HCT116 (cell line): ENCODE results near the gene PFKFB2. TPM values are rescaled to one million over a fixed set of nuclear protein-coding genes. Genes with fewer than 3 reads are reported as not detected.

Experiments
- ATAC-seq: fragments of 200-7000 bp; cut with Tn5 transposase; 2 replicates; pipeline ENCODE4 v1.9.1; 2020; ENCODE audit warnings: mild to moderate bottlenecking, moderate library complexity
- BruUV-seq: library from RNA; stranded (reverse); fragments of 400-500 nt; replicated peaks from 2 replicates; lab custom pipeline; 2021; lab: Mats Ljungman, UMichigan
- CTCF ChIA-PET: fragments of 300-600 bp; sonication (Branson Sonifier 250); formaldehyde crosslinking; loops from one replicate; lab custom pipeline; 2021; ENCODE audit warnings: antibody characterized with exemption; lab: Charles Lee
- POLR2A ChIA-PET: fragments of 300-600, 350-600 bp; sonication (Branson Sonifier 250); formaldehyde crosslinking; loops from one replicate; lab custom pipeline; 2021; ENCODE audit warnings: antibody characterized with exemption; lab: Charles Lee
- RAD21 ChIA-PET, 2 experiments: fragments of 300-600 bp; sonication (Branson Sonifier 250); formaldehyde crosslinking; loops; one replicate each; lab custom pipeline; 2023; ENCODE audit warnings: low total read pairs in 2 of 2; ENCODE audit not compliant: uncharacterized antibody in 2 of 2, unreplicated experiment in 2 of 2, low non-redundant PET in 1 of 2; lab: Charles Lee
- DNase-seq: peaks from one replicate; pipeline ENCODE4 v3.0.0-alpha.2; 2010; ENCODE audit warnings: low read depth, low spot score
- H2AFZ ChIP-seq: fragments of 200-600 bp; shearing (Covaris generic), sonication (generic); 2 replicates; pipeline ENCODE4 v1.6.1; 2017; ENCODE audit warnings: low read depth, mixed run types, mixed read lengths, antibody characterized with exemption, low read length; ENCODE audit not compliant: poor library complexity, severe bottlenecking
- H3K27ac ChIP-seq: 2 replicates; pipeline ENCODE4 v1.5.1; 2012; ENCODE audit warnings: low read depth, low read length
- H3K27me3 ChIP-seq: fragments of 200-600 bp; sonication (generic); 2 replicates; pipeline ENCODE4 v1.6.1; 2016; ENCODE audit warnings: mixed run types, low read length, mixed read lengths; ENCODE audit not compliant: insufficient read depth
- H3K36me3 ChIP-seq, 2 experiments: fragments of 200-500 bp in 1 of 2; fragments of 200-600 bp in 1 of 2; sonication (Bioruptor generic) in 1 of 2; sonication (generic) in 1 of 2; 2 replicates each; pipeline versions ENCODE4 v1.5.1 to v1.6.1; 2014 to 2016; ENCODE audit warnings: low read length in 2 of 2, inconsistent platforms in 1 of 2, mixed read lengths in 1 of 2, mixed run types in 1 of 2; ENCODE audit not compliant: insufficient read depth in 2 of 2, control insufficient read depth in 1 of 2
- H3K4me1 ChIP-seq, 2 experiments: fragments of 200-600 bp in 1 of 2; sonication (generic) in 1 of 2; 2 replicates each; pipeline versions ENCODE4 v1.5.1 to v1.6.1; 2012 to 2017; ENCODE audit warnings: low read length in 2 of 2, inconsistent platforms in 1 of 2, mild to moderate bottlenecking in 1 of 2, mixed read lengths in 1 of 2, mixed run types in 1 of 2, moderate library complexity in 1 of 2; ENCODE audit not compliant: insufficient read depth in 2 of 2, control insufficient read depth in 1 of 2
- H3K4me2 ChIP-seq: fragments of 200-600 bp; sonication (generic); 2 replicates; pipeline ENCODE4 v1.6.1; 2017; ENCODE audit warnings: mixed run types, low read length, mixed read lengths
- H3K4me3 ChIP-seq, 2 experiments: fragments of 200-600 bp in 1 of 2; sonication (generic) in 1 of 2; replicated peaks in 1 of 2; 2 replicates each; pipeline ENCODE4 v1.5.1; 2011 to 2016; ENCODE audit warnings: low read length in 2 of 2, control low read depth in 1 of 2, low read depth in 1 of 2, mild to moderate bottlenecking in 1 of 2, mixed read lengths in 1 of 2, mixed run types in 1 of 2
- H3K79me2 ChIP-seq: fragments of 200-600 bp; sonication (generic); 2 replicates; pipeline ENCODE4 v1.6.1; 2017; ENCODE audit warnings: mild to moderate bottlenecking, mixed run types, low read length, moderate library complexity, mixed read lengths; ENCODE audit not compliant: insufficient read depth
- H3K9ac ChIP-seq: fragments of 200-600 bp; sonication (generic); 2 replicates; pipeline ENCODE4 v1.6.1; 2016; ENCODE audit warnings: low read length, mixed read lengths
- H3K9me2 ChIP-seq: fragments of 200-600 bp; sonication (generic), shearing (Covaris generic); 2 replicates; pipeline ENCODE4 v1.6.1; 2017; ENCODE audit warnings: mixed run types, mild to moderate bottlenecking, moderate library complexity; ENCODE audit not compliant: insufficient read depth
- H3K9me3 ChIP-seq, 2 experiments: fragments of 200-500 bp in 1 of 2; fragments of 200-600 bp in 1 of 2; sonication (Bioruptor generic) in 1 of 2; sonication (generic) in 1 of 2; 2 replicates each; pipeline ENCODE4 v1.6.1; 2014 to 2017; ENCODE audit warnings: low read length in 2 of 2, mixed read lengths in 2 of 2, inconsistent platforms in 1 of 2, low read depth in 1 of 2, mild to moderate bottlenecking in 1 of 2, mixed run types in 1 of 2, moderate library complexity in 1 of 2; ENCODE audit not compliant: control insufficient read depth in 1 of 2, insufficient read depth in 1 of 2
- H4K20me1 ChIP-seq: fragments of 200-600 bp; sonication (generic), shearing (Covaris generic); 2 replicates; pipeline ENCODE4 v1.6.1; 2017; ENCODE audit warnings: mixed run types, mild to moderate bottlenecking, moderate library complexity; ENCODE audit not compliant: insufficient read depth
- CEBPB ChIP-seq: IDR thresholded peaks from 2 replicates; pipeline ENCODE4 v1.6.1; 2012; ENCODE audit warnings: low read depth
- CTCF ChIP-seq, 3 experiments: fragments of 200-600 bp in 1 of 3; sonication (generic) in 1 of 3; IDR thresholded peaks in 2 of 3; conservative IDR thresholded peaks in 1 of 3; 2 replicates each; pipeline ENCODE4 v1.5.1; 2012 to 2017; ENCODE audit warnings: low read depth in 2 of 3, low read length in 2 of 3, antibody characterized with exemption in 1 of 3, borderline replicate concordance in 1 of 3, control low read depth in 1 of 3, mild to moderate bottlenecking in 1 of 3, mixed read lengths in 1 of 3, mixed run types in 1 of 3, moderate library complexity in 1 of 3; ENCODE audit not compliant: insufficient read depth in 1 of 3
- ELF1 ChIP-seq: IDR thresholded peaks from 2 replicates; pipeline ENCODE4 v1.6.1; 2012; ENCODE audit warnings: low read depth, borderline replicate concordance
- FOSL1 ChIP-seq: IDR thresholded peaks from 2 replicates; pipeline ENCODE4 v1.6.1; 2012; ENCODE audit warnings: low read depth
- JUND ChIP-seq: IDR thresholded peaks from 2 replicates; pipeline ENCODE4 v1.6.1; 2012
- POLR2AphosphoS5 ChIP-seq: IDR thresholded peaks from 2 replicates; pipeline ENCODE4 v1.6.1; 2011; ENCODE audit warnings: mild to moderate bottlenecking, low read depth, low read length, moderate library complexity
- SP1 ChIP-seq: IDR thresholded peaks from 2 replicates; pipeline ENCODE4 v1.6.1; 2012; ENCODE audit warnings: low read depth
- SRF ChIP-seq: IDR thresholded peaks from 2 replicates; pipeline ENCODE4 v1.6.1; 2012; ENCODE audit warnings: low read depth
- intact Hi-C: fragments of 100-400 bp; cut with micrococcal nuclease; formaldehyde crosslinking; loops from 2 replicates; pipeline ENCODE4 v1.10.0; 2022
- total RNA-seq: library from RNA; stranded (reverse); gene quantifications from one replicate; pipeline ENCODE4 v1.2.1, GENCODE V29; 2021; ENCODE audit not compliant: unreplicated experiment

PFKFB2 gene
- total RNA-seq, 1 experiment from 2014 or later, result 13.9 TPM

DNA sequence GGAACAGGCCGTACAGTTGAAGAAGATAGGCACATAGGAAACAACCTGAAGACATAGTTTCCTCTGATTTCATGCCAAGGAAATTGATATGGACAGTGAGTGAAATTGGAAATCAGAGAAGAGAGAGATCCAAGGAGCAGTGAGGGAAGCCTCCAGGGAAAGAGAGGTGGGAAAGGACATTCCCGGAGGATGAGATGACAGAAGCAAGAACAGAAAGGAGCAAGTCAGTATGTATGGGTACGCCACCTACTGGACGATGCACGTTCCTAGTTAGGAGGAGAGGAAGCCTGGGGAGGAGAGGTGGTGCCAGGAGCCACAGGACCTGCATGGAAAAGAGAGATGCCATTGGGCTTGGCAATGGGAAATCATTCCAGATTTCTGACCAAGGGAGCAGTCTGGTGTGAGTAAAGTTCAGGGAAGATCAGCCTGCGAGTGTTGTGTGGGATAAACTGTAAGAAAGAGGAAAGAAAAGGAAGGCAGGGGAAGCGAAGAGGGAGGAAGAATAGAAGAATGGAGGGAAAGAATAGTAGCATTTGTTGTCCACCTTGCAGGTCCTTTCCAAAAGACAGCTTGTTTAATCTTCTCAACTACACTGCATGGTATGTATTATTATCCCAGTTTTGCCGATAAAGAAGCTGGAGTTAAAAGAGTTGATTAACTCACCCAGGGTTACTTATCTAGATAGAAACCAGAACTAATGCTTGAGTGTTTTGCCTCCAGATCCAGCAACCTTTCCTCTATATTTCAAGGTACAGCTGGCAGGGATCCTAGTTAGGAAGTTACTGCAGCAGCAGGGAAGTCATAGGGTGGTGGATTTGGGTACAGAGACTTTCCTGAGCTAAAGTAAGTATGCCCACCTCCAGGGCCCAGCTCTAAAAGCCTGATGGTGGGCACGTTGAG, 47.9 kb upstream of the PFKFB2 start (continued):
- TF ChIP-seq SRF, result no peak

- RAD21 ChIA-PET, result no interaction called here
- POLR2A ChIA-PET, result no interaction called here
- CTCF ChIA-PET, result interaction anchor here (1.3 to 2.3 kb wide), 2 partner anchors 19 to 27 kb away, joined by 4 to 5 read pairs; partner anchors contain the start of gene C1orf116
- H3K79me2 ChIP-seq, result no peaks in the 10 kb centered on the region
- H3K4me1 ChIP-seq, result peaks cover 27 to 66% of the 10 kb centered on the region in 2 experiments
- no peaks in the 10 kb centered on the region for H3K9me2 ChIP-seq
- TF ChIP-seq ELF1 (no peak), FOSL1 (no peak), SP1 (no peak), CEBPB (no peak), CTCF (IDR thresholded peaks at IDR 0.05 in 2 of 3, conservative IDR thresholded peaks at IDR 0.05 in 1 of 3; ENCODE audit: borderline replicate concordance in 1 of 3, insufficient read depth in 1 of 3, low read depth in 2 of 3, low read length in 2 of 3) (no peak), POLR2AphosphoS5 (no peak), JUND (no peak)
- TF ChIP-seq, all 23 proteins: peak for 0
- DNase-seq, result no peak
- H3K9me3 ChIP-seq, result no peaks in the 10 kb centered on the region; a peak in 1 of 4 replicates
- H3K27ac ChIP-seq, result no peak overlapping the region
- H3K9ac ChIP-seq, result peak overlapping the region; percentile 62
- H3K27me3 ChIP-seq, result no peaks in the 10 kb centered on the region
- intact Hi-C loops, result no loop called here
- peak overlapping the region; percentile 71 for H3K4me2 ChIP-seq
- no peaks in the 10 kb centered on the region for H3K36me3 ChIP-seq
- no peak overlapping the region for H3K4me3 ChIP-seq
- no peak for ATAC-seq
- no peak overlapping the region for H2AFZ ChIP-seq
- H4K20me1 ChIP-seq, result no peaks in the 10 kb centered on the region
- no TSS peak for BruUV-seq
Observed at GRCh38 chr1:207006083-207006482, 47.0 kb upstream of the PFKFB2 start.
